HG03108 (cell line): ENCODE measurements around the gene HAUS1.
"Not testable (repeated sequence)": the region's sequence is repeated elsewhere in the genome, so short reads cannot be mapped to it uniquely, and the experiment has no call there.

Experiments
- ATAC-seq: cut with Tn5 transposase; IDR thresholded peaks from one replicate; pipeline ENCODE4 v1.9.1; 2021; ENCODE audit warnings: moderate library complexity; ENCODE audit not compliant: unreplicated experiment

The HAUS1 gene

DNA sequence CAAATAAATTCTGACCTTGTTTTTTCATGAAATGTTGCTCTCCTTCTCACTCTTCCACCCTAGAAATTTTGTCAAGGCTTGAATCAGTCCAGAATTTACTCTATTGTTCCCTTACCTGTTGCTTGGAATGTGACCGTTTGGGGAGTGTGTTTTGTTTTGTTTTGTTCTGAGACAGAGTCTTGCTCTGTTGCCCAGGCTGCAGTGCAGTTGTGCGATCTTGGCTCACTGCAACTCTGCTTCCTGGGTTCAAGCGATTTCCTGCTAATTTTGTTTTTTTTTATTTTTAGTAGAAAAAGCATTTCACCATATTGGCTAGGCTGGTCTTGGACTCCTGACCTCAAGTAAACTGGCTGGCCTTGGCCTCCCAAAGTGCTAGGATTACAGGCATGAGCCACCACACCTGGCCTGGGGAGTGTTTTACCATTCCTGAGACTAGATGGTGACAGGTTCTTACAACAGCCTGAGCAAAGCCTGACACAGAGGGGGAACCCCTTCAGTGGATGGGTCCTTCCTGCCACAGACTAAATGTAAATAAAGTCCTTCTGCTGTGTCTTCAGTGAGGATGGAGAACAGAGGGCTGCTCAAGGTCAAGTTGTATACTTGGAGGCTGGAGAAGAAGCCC, 52.0 kb downstream of the HAUS1 start:
- ATAC-seq, result no peak

DNA sequence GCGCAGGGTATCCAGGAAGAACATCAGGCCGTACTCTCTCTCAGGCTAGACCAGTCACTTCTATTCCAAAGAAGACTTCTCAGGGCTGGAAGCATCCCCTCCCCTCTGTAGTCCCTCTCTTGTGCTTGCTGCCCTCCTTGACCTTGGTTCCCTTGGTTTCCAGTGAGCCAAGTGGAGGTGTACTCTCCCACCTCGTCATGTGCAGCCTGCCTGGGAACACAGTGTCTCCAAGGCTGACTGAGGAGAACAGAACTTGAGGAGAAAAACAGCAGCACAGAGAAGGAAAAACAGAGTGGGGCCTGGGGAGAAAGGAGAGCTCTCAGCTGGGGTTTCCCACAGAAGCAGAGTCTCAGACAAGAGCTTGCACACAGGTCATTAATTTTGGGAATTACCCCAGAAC, 52.7 kb downstream of the HAUS1 start:
- ATAC-seq, result no peak

DNA sequence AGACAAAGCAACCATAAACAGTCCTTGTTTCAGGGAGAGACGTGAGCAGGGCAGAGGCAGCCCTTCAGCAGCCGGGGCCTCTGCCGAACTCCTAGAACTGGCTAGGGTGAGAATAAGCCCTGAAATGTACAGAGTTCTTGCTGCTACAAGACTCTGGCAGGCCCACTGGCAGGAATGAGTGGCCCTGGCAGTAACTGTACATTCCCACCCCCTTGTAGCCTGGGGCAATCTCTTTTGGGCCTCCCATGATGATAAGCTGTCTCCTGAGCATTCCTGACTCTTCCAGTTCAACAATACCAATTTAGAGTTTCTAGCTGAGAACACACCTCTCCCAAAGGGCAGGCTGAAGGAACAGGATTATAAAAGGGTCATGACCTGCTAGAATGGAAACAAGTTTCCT, 54.3 kb downstream of the HAUS1 start:
- no peak for ATAC-seq

DNA sequence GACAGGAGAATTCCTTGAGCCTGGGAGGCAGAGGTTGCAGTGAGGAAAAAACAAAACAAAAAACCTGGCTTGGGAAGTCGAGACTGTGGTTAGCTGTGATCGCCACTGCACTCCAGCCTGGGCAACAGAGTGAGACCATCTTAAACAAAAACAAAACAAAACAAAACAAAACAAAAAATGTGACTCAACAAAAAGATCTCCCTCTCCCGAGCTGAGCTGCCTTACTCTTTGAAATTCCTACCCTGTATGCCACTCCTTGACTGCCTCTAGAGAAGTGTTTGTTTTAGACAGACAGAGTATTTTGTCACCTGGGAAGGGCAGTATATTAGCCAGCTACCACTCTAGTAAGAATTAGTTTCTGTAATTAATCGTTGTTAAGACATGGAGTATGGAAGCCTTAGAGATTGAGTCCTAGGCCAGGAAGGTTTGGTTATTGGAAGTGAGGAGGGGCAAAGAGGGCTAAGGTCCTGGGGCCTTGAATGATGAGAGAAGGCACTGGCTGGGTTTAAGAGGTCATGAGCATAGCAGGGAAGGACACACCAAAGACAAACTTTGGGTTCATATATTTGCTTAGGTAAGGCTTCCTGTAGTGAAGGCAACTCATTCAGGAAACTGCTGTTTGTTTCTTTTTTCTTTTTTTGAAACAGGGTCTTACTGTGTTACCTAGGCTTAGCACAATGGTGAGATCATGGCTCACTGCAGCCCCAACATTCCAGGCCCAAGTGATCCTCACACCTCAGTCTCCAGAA, 56.0 kb downstream of the HAUS1 start:
- ATAC-seq, result no peak

DNA sequence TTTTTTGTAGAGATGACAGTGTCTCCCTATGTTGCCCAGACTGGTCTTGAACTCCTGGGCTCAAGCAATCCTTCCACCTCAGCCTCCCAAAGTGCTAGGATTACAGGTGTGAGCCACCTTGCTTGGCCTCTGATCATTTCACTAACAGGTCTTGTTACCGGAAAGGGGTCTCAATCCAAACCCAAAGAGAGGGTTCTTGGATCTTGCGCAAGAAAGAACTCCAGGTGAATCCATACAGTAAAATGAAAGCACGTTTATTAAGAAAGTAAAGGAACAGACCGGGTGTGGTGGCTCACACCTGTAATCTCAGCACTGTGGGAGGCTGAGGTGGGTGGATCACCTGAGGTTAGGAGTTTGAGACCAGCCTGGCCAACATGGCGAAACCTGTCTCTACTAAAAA, 56.7 kb downstream of the HAUS1 start:
- ATAC-seq, result not testable (repeated sequence)

DNA sequence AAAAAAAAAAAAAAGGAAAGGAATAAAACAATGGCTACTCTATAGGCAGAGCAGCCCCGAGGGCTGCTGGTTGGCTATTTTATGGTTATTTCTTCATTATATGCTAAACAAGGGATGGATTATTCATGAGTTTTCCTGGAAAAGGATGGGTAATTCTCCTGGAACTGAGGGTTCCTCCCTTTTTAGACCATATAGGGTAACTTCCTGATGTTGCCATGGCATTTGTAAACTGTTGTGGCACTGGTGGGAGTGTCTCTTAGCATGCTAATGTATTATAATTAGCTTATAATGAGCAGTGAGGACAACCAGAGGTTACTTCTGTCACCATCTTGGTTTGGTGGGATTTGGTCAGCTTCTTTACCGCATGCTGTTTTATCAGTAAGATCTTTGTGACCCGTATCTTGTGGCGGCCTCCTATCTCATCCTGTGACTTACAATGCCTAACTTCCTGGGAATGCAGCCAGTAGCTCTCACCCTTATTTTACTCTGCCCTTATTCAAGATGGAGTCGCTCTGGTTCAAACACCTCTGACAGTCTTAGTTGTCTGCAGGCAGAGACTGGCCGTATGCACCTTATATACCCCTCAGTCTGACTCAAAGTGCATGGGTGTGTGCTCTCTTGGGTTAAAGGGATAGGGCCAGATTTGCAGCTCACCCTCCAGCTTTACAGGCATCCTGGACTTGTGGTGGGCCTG, 57.7 kb downstream of the HAUS1 start:
- no peak for ATAC-seq

DNA sequence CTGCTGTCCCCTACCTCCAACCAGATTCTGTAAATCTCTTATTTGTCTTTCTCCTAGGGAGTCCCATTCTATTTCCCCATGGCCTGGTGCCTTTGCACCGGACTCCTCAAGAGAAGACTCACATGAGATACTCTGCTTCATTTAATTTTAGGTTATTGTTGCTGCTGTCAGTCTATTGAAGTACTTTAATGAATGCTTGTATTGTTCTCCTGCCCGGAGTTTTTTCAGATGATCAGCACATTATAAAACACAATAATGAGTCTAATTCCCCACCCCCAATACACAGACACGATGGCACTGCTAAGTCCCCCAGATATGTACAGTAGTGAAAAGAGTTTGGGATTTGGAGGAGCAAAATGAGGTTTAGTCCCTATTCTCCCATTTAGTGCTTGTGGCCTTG, 58.9 kb downstream of the HAUS1 start:
- ATAC-seq, result no peak

DNA sequence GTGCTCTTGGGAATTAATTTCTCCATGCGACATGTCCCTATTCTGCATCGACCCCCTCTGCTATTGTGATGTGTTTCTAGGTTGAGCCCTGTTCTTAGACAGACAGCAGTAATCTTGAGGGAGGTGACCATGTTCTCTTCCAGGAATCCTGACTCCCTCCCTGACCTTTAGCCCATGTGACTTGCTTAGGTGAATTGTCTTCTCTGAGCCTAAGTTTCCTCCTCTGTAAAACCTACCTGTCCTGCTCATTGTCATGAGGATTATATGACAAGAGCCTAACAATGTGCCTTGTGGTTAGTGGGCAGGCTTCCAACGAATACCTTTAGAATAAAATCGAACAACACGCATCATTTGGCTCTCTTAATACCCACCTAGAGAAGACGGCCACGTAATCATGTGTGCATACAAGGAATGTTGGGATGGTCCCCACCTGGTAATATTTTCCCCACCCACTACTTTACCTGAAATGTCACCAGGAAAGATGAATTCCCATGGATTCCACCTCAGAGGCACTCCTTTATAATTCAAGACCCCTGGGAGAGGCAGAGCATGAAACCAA, 59.8 kb downstream of the HAUS1 start:
- no peak for ATAC-seq

DNA sequence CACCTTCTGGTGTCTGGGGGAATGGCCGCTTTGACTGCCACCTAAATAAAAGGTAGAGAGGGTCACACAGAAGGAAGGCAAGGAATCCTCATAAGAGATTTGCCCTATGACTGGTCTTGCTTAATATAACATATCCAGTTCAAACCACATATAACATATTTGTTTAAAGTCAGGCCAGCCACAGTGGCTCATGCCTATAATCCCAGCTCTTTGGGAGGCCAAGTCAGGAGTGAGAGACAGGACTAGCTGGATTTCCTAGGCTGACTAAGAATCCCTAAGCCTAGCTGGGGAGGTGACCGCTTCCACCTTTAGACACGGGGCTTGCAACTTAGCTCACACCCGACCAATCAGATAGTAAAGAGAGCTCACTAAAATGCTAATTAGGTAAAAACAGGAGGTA, 60.3 kb downstream of the HAUS1 start:
- ATAC-seq, result not testable (repeated sequence)

DNA sequence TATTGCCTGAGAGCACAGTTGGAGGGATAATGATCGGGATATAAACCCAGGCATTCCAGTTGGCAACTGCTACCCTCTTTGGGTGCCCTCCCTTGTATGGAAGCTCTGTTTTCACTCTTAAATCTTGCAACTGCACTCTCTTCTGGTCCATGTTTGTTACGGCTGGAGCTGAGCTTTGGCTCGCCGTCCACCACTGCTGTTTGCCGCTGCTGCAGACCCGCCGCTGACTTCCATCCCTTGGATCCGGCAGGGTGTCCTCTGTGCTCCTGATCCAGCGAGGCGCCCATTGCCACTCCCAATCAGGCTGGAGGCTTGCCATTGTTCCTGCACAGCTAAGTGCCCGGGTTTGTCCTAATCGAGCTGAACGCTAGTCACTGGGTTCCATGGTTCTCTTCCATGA, 60.7 kb downstream of the HAUS1 start:
- ATAC-seq, result no peak

DNA sequence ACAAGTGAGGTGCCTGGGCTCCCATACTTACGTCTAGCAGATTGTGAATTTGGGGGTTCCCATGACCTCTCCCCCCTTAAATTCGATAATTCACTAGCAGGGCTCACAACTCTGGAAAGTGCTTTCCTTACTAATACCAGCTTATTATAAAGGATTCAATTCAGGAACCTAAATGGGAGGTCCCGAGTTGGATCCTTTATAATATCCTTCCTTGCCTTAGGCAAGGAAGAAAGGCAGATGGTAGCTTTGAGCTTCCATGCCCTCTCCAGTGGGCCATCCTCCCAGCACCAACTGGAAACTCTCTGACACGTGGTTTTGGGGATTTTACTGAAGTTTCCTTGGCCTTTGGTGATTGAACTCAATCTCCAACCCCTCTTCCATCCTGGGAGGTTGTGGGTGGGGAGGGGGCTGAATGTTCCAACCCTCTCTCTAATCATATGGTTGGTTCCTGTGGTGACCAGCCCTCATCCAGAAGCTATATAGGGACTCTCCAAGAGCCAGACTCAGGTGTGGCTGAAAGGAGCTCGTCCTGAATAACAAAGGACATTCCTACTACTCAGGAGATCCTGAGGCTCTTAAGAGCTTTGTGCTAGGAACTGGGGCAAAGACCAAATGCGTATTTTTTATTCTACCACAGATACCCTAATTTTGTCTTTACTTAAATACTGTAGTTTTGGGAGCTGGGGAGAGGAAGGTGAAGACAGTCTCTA, 62.2 kb downstream of the HAUS1 start:
- no peak for ATAC-seq

DNA sequence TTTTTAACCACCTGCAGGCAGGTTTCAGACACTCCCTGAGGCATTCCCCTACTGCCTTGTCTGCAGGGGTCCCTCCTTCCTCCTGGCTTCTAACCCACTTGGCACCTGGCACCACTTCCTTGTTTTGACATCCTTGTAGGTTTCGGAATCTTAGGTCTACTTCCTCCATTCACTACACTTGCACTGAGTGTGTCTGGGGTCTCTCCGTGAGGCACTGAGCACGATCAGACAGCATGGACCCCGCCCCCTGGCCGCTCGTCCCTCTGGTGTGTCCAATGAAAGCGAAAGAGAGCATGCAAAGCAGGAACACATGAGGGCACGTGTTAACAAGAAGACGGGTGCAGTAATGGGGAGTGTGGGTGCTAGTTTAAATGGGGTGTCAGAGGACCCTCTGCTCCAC, 63.8 kb downstream of the HAUS1 start:
- ATAC-seq, result peak; percentile 83

DNA sequence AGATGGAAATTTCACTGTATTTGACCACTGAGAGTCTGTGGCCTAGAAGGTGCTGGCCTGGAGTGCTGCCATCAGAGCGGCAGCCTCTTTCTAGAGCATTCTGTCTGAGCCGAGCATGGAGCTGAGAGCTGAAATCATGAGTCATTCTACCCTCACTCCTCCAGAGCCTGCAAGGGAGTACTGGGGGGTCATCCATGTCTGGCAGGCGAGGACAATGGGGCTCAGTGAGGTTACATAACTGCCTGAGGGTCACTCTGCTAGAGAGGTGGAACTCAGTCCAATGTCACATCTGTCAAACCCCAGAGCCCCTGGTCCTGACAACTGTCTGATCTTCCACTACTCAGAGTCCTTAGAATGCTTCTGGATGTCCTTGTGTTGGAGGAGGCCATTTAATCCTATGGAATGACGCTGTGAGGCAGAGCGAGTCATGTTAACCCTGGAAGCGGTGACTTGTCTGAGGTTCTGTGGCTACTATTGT, 65.3 kb downstream of the HAUS1 start:
- no peak for ATAC-seq

DNA sequence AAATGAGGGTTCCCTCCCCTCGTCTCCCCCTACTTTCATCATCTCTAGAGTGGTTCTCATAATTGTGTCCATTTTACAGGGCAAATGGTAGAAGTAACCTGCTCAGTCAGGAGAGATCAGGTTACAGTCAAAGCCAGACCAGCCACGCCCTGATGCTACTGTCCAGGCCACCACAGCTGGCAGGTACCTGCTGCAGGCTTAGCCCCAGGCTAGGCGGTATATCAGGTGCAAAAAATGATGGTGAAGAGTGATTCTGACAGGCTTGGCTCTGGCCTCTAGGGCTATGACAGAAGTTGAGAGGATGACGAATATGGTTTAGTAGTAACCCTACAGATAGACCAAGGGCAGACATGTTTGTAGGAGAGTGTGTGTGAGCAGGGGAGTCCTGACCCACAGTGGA, 67.1 kb downstream of the HAUS1 start:
- ATAC-seq, result no peak

DNA sequence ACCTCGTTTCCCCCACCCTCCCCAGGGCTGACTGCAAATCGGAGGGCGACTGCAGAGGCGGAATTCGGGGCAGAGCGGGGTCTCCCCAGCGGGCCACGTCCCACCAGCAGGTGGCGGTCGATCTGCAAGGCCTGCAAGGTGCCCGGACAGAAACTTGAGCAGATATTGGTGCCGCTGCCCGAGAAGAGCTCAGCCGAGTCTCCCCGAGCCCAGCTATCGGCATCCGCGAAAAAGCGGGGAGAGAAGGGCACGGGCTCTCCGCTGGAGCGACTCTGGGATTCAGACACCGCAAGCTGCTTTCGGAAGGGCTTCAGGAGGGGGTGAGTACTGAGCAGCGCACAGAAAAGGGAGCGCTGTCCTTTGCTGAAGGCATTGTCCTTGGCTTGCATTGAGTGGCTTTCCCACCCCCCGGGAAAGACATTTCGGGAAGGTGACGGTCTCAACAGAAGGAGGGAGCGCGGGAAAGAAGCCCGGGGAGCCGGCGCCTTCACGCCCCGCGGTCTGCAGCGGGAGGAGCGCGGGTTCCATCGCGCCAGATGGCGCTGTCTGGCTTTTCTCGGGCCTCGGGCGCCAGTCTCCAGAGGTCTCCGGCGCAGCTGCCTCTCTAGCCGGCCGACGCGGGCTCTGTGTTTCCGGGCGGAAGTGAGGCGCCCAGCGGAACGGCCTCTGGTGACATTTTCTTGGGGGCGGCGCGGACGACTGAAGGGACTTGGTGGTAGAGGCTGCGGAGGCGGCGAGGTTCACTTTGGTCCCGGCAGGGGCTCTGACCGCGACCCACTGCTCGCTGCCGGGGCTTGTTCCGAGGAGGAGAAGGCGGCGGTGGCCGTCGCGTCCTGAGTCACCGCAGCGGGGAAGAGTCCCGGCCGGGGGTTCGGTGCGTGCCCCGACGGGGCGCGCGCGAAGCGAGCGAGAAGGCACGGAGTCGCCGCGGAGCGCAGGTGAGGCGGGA, 69.5 kb downstream of the HAUS1 start:
- peak; percentile 82 for ATAC-seq

DNA sequence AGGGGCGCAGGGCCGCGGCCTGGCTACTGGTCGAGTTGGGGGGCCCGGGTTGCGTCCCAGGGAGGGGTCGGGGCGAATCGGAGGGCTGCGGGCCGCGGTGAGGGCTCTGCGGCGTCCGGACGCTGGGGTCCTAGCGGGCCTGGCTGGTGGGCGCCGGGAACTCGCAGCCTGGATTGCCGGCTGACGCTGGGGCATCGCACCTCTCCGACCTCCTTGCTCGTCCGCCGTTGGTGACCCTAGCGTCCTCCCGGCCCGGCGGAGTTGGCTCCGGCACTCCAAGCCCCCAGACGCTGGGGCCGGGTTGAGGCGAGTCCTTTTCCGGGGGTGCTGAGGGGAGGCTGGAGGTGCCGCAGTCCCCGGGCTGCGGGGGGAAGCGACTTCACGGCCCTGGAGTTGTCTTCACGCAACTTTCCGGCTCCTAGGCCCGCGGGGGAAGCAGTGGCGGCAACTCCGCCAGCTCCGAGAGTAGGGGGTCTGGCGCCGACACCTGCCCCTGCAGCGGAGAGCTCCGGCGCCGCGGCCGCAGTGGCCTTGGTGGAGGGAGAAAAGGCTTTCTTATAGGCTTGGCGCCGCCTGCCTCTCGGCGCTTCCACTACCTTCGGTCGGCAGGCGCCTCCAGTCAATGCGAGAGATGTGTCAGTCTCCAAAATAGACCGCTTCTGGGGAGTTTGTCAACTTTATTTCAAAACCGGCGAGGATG, 70.3 kb downstream of the HAUS1 start:
- ATAC-seq, result peak; percentile 30

DNA sequence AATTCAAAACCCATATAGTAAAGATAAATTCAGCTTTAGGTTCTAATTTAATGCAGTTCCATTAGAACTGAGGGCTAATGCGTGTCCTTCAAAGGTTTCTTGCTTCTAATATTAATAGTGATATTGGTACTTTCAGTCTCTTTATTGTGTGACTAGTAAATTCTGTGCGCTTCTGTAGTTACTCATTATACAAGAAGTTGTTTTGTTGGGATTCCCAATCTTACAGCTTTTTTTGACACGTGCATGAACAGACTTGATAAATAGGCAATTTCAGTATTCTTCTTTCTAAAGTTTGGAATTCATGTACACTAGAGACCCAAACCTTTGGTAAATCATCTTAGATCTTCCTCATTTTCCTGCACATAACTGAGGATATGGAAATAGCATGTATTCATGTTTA, 71.8 kb downstream of the HAUS1 start:
- ATAC-seq, result no peak
